Activated gamma-delta T cell (primary cell): ENCODE results near the gene EXOSC5.
"Not testable (repeated sequence)": the region's sequence is repeated elsewhere in the genome, so short reads cannot be mapped to it uniquely, and the experiment has no call there.

Source experiments
- DNase-seq: peaks from one replicate; lab custom pipeline; 2025; lab: John Stamatoyannopoulos, UW

Gene EXOSC5

DNA sequence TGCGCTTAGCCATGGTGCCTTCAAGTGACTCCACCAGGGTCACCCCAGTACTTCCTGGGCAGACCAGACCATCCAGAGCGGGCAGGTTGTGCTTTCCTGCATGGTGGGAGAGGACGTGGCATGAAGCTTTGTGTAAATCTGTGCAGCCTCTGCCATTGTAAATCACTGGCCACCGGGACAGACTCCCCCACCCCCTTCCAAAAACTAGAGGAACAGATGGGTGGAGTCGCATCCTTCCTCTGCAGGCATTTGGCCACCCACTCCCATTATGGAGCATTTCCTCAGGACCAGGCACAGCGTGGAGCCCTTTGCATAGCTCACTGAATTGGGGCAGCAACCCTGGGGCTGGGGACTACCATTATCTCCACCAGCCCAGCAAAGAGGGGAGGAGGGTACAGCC lies 8.6 kb upstream of the EXOSC5 start:
- DNase-seq: no peak

DNA sequence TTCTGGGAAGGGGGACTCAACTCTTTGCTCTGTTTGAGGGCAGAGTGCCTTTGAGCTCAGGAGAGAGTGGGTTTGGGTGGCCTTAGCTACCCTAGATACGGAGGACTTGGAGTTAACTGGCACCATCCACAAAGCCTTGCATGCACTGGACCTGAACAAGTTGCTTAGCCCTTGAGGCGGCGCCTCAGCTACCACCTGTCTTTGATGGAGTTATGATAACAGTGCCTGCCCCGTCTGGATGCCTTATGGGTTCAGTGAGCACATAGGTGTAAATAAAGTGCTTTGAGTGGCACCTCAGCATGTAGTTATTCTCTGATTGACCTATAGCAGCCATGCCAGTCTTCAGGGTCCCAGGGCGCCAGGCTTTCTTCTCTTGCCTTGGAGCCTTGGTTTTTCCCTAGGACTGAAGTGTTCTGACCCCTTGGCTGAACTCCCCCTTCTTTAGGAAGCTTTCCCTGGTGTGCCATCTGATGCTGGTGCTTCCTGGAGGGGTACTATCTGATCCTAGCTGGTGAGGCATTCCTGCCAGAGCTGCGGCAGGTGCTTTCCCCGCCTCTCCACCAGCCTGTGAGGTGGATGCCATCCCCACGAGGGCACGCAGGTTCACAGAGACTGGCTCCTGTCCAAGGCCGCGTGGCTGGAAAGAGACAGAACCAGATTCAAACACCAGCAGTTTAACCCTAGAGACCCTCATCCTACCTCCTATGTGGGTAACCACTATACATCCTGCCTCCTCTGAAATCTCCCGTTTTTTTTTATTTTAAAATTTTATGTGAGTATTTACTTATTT lies 6.2 kb upstream of the EXOSC5 start:
- DNase-seq: no peak

DNA sequence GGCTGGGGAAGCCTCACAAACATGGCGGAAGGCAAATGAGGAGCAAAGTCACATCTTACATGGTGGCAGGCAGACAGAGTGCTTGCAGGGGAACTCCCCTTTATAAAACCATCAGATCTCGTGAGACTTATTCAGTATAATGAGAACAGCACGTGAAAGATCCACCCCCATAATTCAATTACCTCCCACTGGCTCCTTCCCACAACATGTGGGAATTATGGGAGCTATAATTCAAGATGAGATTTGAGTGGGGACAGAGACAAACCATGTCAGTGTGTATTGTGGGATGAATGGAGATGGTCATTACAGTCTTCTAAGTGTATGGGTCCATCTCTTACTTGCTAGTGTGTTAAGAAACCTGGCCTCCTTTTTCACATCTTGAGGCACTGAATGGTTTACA lies 4.9 kb upstream of the EXOSC5 start:
- DNase-seq: no peak

DNA sequence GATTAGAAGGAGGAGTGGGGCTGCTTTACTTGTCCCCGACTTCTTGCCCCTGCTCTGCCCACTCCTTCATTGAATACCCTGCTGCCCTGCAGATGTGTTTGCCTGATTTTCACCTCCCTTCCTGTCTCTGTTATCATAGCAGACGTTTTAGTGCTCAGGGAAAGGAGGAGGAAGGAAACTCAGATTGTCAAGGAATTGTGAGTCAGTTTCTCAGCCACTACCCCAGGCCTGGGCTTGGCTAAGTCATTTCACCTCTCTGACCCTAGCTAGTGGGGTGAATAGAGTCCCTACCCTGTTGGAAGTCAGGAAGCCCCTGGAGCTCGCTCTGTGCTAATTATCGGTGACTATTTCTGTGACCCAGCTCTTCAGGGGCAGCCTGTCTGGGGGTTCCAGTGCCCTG lies 4.3 kb upstream of the EXOSC5 start:
- no peak for DNase-seq

DNA sequence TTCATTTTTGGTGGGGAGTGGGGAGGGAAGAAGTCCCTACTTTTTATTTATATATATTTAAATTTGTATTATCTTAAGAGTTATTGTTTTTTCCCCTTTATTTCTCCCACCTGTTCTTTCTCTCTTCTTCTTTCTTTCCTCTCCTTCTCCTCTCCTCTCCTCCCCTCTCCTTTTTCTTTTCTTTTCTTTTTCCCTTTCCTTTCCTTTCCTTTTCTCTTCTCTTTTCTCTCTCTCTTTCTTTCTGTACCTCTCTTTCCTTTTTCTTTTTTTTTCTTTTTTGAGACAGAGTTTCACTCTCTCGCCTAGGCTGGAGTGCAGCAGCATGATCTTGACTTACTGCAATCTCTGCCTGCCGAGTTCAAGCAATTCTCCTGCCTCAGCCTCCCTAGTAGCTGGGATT lies 2.4 kb upstream of the EXOSC5 start:
- no peak for DNase-seq

DNA sequence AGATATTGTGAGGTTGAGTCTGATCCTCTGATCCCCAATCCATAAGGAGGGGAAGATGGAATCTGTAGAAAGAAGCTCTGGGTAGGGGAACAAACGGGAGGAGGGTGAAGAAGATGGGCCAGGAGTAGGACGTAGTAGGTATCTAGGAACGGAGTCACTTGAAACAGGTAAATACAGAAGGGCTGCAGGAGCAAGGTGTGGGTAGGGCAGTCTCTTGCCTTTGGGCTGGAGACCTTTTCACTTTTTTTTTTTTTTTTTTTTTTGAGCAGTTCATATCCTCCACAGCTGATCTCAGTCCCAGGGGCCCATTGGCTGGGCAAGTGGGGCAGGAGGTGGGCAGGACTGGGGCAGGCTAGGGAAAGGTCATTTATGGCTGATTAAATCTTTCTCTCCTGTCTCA lies 1.9 kb upstream of the EXOSC5 start:
- no peak for DNase-seq

DNA sequence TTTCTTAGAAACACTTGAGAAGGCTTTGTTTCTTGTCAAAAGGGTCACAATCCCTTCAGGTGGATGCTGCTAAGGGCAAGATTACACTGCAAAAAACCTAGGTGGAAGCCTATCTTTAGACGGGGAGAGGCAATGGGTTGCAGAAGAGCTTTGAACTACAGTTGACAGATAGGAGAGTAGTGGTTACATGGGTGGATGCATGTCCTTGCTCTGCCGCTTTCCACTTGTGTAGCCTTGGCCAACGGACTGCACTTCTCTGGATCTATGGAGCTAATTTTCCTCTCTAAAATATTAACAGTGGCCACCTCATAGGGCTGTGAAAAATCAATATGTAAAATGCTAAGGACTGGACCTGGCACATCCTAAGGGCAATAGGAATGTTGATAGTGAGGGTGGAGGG lies 1.4 kb upstream of the EXOSC5 start:
- DNase-seq: no peak

DNA sequence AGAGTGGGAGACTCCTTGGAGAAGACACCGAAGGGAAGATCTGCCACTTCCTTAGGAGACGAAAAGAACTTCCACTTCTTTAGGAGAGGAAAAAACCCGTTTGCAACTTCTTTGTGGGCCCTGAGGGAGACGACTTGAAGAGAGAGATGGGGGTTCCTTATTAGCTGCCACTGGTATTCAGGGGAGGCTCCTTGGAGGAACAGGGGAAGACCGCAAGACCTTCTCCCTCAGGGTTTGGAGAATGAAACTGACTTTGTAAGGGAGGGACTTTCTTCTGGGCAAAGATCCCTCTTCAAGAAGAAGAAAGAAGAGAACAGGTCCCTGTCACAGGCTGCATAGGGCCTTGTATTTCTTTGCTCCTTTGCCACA lies 875 bp upstream of the EXOSC5 start:
- no peak for DNase-seq

DNA sequence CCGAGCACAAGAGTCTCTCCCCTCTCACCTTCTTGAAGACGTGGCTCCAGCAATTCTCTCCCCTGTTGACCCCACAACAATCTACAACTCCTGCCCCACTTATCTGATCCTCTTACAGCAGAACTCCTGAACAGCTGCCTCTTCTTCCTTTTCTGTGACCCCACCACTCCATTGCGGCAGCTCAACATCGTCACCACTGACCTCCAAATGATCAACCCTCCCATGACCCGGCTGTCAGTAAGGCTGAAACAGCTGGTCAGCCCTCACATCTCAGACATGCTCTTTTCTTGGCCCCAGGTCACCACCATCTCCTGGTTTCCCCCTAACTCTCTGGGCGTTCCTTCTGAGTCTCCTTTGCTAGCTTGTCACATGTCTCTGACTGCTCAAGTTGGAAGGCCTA lies 1.8 kb downstream of the EXOSC5 start:
- no peak for DNase-seq

DNA sequence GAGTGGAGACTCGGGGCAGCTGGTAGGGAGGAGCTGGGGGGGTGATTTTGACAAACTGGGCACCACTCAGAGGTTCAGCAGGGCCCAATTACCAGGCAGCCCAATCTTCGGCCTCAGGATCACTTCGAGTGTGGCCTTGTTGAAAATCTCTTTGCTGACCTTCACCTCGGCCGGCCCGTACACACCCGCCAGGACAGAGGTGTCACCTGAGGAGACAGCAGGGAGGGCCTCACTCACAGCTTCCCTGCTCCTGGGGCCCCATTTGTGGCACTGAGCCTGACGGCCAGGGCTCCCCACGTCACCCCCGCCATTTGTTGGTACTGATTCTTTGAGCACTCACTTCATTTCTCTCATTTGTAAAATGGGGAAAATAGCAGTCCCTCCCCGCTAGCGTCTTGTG lies 4.4 kb downstream of the EXOSC5 start:
- no peak for DNase-seq

DNA sequence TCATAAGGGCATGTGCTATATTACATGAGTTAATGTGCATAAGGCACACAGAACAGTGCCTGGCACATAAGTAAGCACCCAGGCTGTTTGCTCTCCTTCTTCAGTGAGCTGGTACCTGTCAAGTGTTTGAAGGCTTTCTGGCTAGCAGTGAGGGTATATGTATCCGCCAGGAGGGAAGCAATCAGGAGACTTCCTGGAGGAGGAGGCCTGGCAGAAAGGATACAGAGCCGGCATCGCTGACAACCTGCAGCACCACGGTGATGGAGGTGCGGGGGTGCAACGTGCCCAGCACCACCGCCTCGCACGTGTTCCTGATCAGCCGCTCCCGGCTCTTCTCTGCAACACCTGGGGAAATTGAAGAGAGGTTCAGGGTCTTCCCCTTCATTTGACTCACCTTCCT lies 5.5 kb downstream of the EXOSC5 start:
- no peak for DNase-seq

DNA sequence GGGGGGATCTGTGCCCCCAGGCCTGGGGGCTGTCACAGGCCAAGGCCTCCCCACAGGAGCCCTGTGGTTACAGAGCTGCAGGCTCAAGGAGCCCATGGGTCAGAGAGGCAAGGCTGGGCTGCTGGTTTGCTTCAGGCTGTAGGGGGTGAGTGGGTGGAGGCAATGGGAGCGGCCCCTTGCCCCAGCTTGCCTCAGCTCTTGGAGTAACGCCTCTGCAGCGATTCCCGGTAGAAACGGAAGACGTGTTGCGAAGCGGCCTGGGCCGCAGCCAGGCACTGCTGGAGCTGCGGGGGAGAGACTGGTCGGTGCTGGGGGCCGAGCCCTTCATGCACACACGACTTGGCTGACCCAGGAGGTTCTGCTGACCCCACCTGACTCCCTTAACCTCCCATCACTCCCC lies 10.7 kb downstream of the EXOSC5 start:
- DNase-seq: no peak

DNA sequence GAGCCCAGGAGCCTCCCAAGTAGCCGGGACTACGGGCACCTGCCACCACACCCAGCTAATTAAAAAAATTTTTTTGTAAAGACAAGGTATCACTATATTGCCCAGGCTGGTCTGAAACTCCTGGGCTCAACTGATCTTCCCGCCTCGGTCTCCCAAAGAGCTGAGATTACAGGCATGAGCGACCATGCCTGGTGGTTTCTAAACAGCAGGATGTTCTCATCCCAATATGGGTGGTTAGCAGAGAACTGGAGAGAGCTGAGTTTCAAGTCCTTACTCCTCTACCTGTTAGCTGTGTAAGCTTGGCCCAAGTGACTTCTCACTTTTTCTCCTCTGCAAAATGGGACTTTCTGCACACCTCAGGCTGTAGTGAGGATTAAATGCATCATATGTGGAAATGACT lies 12.8 kb downstream of the EXOSC5 start:
- DNase-seq: no peak

DNA sequence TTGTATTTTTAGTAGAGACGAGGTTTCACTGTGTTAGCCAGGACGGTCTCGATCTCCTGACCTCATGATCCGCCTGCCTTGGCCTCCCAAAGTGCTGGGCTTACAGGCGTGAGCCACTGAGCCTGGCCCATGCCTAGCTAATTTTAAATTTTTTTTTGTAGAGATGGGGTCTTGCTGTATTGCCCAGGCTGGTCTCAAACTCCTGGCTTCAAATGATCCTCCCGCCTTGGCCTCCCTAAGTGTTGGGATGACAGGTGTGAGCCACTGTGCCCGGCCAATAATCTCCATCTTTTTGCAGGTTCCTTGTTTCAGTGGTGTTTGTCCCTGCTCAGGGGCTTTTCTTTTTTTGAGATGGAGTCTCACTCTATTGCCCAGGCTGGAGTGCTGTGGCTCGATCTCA lies 15.6 kb downstream of the EXOSC5 start:
- not testable (repeated sequence) for DNase-seq

DNA sequence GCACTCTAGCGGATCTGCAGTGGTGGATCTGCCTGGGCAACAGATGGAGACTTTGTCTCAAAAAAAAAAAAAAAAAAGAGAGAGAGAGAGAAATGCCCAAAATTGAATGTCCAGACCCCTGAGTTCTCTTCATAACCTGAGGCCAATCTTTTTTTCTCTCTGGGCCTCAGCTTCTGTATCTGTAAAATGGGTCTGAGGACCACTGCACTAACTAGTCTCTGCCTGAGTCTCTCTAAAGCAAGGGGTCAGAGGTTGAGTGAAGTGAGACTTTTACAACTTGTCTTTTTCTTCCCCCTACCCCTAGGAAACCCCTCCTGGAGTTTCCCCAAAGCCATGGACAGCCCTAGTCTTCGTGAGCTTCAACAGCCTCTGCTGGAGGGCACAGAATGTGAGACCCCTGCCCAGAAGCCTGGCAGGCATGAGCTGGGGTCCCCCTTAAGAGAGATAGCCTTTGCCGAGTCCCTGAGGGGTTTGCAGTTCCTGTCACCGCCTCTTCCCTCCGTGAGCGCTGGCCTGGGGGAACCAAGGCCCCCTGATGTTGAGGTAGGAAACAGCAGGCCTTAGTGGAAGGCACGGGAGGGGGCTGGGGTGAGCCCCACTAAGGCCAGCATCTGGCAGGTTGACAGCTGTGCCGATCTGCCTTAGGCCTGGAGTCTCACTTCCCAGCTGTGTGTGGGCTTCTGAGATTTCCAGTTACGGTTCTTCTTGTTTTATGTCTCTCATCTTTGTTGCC lies 19.0 kb downstream of the EXOSC5 start:
- no peak for DNase-seq

DNA sequence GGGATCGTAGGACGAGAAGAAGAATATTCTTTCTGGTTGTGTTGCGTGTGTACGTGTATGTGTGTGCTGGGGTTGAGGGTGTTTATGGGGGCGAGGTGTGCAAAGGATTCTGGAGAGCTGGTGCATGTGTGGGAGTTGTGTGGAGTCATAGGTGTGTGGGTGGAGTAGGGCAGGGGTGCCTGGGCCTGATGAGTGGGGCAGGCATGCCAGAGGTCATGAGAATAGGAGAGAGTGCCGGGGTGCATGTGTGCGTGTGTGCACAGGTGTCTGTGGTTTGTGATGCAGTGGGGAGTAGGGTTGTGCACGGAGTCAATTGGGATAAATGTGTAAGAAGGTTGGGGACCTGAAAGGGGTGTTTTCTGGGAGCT lies 20.2 kb downstream of the EXOSC5 start:
- no peak for DNase-seq

DNA sequence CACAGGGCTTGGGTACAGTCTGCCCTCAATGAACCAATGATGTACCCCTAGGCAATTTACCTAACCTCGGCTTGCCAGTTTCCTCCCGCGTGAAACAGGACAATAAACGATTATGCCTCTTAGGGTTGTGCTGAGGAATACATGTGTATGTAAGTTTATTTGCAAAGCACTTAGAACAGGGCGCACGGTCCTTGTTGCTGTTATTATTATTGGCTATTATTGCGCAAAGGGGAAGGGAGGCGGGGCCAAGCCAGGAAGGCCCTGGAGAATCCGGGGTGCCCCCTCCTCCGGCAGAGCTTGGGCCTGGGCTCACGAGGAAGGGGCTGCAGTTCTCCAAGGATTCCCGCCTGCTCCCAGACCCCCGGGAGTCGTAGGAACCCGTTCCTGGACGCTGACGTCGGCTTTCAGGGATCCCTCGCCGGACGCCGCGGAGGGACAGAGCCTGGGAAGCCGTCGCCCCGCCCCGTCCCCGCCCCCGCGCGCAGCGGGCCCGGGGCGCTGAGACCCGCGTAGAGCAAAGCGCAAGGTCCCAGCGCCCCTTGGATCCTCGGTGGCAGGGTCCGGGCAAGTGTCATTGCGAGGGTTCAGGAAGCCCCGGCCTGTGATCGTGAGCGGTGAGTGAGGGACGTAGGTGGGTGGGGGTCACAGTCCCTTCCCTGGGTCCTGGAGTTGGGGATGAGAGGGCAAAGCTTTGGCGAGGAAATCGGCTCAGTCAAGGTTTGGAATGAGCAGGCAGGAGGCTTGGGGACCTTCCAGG lies 20.7 kb downstream of the EXOSC5 start, which contains the start of gene TMEM91:
Gene TMEM91 (plus strand): TSS at position 293 of the 757 bp plus-strand sequence. CDS start 1,777 bp downstream, outside the sequence.
- DNase-seq: no peak

DNA sequence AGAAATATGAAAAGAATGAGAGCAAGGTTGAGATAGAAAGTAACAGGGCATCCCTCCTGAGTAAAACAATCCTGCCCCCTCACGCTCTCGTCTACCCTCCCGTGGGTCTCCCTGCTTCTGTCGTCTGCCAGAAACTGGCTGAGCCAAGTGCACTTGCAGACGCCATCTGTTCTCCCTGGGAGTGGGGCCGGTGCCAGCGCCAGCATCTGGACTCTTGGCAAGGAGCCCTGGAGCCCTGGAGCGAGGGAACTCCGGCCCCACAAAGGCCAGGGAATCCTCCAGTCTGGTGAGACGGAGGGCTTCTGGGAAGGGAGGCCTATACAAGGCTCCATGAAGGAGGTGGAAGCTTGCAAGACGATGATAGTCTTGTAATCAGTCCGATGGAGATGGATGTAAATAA lies 23.2 kb downstream of the EXOSC5 start:
- DNase-seq: no peak

DNA sequence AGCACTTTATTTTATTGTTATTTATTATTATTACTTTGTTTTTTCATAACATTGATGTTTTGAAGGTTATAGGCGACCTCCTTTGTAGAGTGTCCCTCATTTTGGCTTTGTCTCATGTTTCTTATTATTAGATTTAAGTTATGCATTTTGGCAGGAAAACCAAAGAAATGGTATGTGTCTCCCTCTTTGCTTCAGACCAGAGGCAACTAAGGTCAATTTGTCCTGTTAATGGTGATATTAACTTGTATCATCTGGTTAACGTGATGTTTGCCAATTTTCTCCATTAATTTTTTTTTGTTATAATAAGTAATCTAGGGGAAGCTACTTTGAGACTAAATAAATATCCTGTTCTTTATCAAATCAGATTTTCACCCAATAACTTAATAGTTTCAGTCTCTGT lies 24.7 kb downstream of the EXOSC5 start:
- no peak for DNase-seq

DNA sequence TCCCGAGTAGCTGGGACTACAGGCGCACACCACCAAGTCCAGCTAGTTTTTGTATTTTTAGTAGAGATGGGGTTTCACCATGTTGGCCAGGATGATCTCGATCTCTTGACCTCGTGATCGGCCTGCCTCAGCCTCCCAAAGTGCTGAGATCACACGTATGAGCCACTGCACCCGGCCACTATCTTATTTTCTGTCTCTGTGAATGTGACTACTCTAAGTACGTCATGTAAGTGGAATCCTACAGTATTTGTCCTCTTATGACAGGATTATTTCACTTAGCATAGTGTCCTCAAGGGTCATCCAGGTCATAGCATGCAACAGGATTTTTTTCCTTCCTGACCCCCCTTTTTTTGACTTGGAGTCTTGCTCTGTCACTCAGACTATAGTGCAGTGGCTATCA lies 25.6 kb downstream of the EXOSC5 start:
- DNase-seq: no peak

DNA sequence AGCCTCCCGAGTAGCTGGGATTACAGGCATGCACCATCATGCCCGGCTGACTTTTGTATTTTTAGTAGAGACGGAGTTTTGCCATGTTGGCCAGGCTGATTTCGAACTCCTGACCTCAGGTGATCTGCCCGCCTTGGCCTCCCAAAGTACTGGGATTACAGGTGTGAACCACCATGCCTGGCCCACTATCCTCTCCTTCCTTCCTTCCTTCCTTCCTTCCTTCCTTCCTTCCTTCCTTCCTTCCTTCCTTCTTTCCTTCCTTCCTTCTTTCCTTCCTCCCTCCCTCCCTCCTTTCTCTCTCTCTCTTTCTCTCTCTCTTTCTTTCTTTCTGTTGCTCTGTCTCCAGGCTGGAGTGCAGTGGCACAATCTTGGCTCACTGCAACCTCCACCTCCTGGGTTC lies 26.0 kb downstream of the EXOSC5 start:
- DNase-seq: not testable (repeated sequence)

DNA sequence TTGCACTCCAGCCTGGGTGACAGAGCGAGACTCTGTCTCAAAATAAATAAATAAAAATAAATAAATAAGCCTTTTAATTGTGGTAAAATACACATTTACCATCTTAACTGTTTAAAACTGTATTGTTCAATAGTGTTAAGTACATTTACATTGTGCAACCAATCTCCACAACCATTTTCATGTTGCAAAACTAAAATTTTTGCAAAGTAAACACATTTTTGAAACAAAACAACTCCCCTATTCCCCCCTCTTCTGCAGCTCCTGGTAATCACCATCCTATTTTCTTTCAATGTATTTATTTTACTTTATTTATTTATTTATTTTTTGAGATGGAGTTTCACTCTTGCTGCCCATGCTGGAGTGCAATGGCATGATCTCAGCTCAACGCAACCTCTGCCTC lies 27.4 kb downstream of the EXOSC5 start:
- DNase-seq: no peak

DNA sequence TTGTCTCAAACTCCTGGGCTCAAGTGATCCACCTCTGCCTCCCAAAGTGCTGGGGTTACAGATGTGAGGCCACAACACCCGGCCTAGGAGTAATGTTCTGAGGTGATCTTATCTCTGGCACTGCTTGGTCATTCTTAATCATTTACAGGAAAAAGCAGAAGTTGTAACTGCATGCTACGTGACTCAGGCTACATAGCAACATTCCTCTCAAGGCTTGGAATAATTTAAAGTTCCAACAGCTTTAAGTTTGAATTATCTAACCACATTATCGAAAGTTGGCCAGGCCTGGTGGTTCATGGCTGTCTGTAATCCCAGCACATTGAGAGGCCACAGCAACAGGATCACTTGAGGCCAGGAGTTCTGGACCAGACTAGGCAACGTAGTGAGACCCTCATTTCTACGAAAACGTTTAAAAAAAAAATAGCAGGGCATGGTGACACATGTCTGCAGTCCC lies 29.3 kb downstream of the EXOSC5 start:
- DNase-seq: no peak
